GM19035 (cell line): ENCODE data around the gene HPCAL1.

Experiments used
- ATAC-seq: cut with Tn5 transposase; IDR thresholded peaks from one replicate; pipeline ENCODE4 v1.9.1; 2021; ENCODE audit not compliant: unreplicated experiment

HPCAL1 gene

DNA sequence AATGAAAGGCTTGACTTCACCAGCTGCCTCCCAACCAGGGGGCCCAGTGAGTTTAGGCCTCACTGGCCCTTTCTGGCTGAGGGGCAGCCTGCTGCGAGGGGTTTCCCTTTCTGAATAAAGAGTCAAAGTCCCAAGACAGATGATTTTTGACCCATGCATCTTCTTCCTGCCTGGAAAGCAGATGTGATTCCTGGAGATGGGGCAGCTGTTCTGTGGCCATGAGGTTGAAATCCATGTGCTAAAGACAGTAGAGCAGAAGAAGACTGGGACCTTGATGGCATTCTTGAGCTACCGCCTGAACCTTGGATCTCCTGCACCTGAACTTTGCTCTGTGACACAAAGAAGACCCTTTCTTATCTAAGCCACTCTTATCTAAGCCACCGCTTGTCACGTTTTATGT is 19.8 kb downstream of the HPCAL1 start:
- ATAC-seq, result no peak

DNA sequence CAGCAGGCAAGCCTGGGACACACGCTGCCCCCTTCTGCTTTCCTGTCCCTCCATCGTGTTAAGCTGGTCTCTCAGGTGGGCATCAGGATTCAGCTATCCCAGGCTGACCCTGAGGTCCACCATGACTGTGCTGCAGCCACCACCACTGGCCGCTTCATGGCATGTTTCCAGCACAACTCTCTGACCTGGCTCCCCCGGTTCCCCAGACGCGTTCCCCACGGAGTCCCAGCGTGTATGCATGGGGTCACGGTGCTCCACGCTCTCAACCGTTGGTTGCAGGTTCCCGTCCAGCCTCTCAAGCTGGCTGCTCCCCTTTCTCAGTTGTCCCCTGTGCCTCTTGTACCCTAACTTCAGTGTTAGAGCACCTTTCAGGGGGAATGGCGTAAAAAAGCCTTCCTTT is 20.3 kb downstream of the HPCAL1 start:
- ATAC-seq, result no peak

DNA sequence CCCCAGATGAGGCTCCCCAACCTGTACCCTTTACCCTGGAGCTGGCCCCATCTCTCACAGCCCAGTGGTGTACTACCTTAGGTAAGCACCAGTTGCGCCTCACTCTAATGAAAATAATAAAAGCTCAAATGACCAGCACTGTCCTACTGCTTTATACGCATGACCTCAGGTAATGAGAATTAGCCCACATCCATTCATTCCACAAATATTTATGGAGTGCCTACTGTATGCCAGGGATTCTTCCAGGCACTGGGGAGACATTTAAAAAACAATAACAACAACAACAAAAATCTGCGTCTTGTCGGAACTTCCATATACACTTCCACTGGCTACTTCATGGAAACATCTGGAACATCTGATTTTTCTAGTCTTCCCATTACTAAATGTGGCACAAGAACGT is 20.8 kb downstream of the HPCAL1 start:
- no peak for ATAC-seq

DNA sequence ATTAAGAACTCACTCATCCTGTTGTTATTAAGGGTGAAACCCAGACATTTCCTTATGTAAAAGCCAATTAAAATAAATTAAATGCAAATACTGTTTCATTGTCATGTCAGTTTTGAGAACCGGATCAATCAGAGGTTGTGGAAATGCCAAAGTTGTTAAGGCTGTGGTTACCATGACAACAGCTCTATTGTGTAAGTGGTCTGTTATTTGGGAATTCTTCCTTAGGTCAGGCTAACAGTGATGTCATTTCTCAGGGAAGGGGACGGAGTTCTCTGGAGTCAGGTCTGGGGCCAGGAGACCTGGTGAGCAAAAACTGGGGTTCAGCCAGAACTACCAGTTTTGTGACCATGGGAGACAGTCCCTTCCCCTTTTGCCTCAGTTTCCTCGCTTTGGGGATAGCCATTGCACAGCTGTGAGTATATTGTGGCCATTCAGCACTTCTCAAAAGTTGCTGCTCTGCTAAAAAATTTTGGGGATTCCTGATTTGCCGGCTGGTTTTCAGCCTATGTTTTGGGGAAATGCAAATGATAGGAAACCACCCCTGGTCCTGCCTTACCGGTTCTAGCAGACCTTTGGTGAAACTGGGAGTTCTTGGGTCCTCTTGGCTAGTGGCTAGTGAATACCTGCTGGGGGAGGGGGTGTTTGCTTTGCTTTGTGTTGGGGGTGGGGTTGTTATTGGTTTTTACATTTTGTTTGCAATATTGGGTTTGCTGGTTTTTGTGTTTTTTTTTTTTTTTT is 21.6 kb downstream of the HPCAL1 start:
- ATAC-seq, result no peak

- ATAC-seq, result no peak
Observed at GRCh38 chr2:10325278-10326145, 22.8 kb downstream of the HPCAL1 start.

- no peak for ATAC-seq
Observed at GRCh38 chr2:10326151-10326616, 23.5 kb downstream of the HPCAL1 start.

DNA sequence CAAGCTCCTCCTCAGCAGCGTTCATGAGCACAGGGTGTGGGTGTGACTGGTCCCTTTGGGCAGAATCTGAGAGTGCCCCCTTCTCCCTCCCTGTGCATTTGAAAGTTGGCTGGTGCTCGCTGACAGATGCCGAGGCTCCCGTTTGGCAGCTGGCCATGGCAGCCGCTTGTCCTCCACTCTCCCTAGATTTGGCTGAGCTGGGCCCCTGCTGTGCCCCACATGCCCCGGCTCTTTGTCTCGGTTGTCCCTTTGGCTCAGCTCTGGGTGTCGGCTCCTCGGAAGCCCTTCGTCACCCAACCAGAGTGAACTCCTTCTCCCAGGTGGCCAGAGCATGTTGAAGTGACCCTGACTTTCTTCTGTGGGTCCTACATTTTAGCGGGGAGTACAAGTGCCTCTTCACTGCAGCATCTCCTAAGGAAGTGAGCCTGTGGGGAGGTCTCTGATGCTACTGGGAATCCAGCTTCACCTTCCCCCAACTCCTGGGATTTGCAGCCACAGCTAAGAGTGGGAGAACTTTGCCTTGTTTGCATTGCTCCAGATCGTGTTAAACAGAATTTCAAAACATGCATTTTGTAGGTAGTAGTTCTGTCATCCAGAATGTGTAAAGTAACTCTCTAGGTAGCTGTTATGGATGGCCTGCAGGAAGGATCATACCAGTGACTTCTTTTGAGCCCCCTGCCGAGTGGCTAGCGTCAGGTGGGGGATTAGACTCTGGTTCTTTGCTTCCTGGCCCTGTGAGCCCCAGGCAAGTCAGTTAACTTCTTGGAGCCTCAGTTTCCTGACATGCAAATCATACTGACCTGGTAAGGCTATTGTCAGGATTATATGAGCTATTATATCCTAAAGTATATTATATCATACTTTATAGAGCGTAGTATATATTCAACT is 24.2 kb downstream of the HPCAL1 start:
- ATAC-seq, result no peak

- ATAC-seq, result no peak
Observed at GRCh38 chr2:10327896-10328669, 25.4 kb downstream of the HPCAL1 start.

GRCh38 chr2:10328670-10329579 is 26.2 kb downstream of the HPCAL1 start:
- ATAC-seq, result no peak

DNA sequence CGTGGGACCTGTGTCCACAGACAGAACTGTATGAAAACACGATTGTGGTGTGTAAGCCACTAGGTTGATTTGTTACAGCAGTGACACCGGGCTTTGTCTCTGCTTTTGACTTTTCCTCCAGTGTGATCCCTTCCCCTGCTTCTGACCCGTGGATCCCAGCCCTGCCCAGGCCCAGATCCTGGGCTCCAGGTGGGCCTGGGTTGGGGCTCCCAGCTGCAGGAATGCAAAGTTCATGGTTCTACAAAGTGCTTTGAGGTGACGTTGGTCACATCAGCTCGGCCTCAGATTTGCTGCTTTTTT is 26.8 kb downstream of the HPCAL1 start:
- ATAC-seq, result no peak

DNA sequence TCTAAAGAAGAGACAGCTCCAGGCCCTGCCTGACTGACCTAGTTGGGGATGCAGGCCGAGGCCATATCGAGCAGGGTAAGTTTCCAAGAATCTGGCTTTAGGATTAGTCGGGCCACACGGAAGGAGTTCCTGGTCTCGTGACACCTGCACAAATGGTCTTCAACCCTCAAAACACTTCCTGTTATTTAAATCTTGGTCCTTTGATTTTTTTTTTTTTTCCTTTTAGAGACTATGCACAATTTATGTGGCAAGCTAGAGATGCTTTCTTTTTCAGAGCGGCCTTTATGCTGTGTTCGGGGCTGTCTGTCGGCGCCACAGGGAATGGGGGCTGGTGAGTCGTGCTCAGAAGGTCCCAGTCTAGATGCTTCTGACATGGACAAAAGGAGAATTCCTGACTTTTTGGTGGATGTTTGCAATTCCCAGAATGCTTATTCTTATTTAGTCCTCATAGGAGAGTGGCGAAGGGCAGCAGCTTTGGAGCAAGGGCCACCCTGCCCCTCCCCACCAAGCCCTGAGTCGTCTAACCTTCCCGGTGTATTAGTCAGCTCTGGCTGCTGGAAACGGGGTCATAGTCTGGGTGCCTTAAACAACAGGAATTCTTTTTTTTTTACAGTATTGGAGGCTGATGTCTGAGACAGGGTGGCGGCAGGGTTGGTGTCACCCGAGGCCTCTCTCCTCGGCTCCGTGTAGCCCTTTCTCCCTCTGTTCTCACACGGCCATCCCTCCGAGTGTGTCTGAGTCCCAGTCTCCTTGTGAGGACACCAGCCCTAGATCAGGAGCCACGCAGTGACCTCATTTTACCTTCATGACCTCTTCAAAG is 27.4 kb downstream of the HPCAL1 start:
- no peak for ATAC-seq

DNA sequence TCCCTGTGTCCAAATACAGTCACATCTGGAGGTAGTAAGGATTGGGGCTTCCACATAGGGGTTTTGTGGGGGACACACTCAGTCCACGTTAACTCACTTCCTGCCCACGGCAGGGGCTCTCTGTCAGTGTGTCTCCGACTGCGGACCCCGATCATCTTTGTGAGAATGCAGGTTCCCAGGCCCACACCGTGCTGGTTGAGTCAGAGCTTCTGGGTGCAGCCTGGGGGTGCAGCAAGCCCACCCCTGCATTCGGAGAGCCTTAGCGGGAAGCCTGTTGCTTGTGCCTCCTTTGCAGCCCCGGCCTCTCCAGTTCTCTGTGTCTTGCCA is 28.0 kb downstream of the HPCAL1 start:
- no peak for ATAC-seq

GRCh38 chr2:10331027-10331701 is 28.5 kb downstream of the HPCAL1 start:
- ATAC-seq, result peak; percentile 49

DNA sequence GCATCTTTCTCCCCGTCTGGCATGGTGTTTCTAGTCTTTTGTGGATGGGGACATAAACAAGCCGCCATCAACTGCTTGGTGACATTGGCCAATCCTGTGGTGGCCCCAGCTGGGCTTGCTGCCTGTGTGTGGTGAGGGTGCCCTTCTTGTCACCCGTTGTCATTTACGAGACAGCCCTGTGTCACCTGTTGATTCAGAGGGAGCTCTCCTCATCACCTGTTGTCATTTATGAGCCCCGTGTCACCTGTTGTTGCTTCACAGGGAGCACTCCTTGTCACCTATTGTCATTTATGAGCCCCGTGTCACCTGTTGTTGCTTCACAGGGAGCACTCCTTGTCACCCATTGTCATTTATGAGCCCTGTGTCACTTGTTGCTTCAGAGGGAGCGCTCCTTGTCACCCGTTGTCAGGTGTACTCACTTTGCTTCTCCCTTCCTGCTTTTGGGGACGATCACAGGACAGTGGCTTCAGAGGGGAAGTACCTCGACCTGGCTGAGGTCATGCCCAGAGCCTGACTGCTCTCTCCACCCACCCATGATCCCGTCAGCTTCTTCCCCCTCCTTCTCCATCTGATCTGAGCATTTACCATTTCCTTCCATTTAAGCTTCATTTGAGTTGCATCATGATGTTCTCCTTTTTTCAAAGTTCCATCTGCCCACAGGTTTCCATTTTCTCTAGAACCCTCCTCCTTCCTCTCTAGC is 29.1 kb downstream of the HPCAL1 start:
- peak; percentile 71 for ATAC-seq

DNA sequence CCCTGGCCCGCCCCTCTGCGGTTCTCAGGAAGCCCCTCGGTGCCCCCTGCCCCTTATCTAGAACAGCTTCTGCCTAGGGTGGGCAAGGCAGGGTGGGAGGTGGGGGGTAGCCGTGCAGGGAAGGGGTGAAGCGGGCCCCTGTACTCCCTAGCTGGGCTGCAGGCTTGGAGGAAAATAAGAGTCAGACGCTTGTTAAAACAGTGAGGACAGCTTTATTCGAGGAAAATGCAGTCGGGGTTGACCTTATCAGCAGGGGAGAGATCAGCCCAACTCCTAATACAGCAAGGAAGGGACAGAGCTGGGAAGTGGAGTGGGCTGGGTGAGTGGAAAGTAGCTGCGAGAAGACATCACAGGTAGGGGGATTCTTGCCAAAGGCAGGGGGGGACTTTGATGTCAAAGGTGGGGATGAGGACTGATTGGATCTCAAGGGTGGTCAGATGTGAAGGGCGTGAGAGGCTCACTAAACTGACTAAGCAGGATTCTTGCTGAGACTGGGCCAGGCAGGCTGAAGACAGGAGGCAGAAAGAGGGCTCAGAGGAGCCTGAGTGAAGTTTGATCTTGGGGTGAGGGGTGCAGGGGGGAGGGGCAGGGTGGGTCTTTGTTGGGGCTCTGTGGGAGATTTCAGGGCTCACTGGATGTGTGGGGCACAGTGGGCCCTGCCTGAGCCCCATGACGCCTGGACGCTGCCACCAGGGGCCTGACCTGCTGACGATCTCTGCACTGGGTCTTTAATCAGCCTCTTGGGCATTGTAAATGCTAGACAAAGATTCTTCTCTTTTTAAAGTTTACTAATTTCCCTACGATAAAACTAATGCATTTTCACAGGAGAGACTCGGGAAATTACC is 29.9 kb downstream of the HPCAL1 start:
- no peak for ATAC-seq

- no peak for ATAC-seq
Observed at GRCh38 chr2:10333247-10333613, 30.5 kb downstream of the HPCAL1 start.

DNA sequence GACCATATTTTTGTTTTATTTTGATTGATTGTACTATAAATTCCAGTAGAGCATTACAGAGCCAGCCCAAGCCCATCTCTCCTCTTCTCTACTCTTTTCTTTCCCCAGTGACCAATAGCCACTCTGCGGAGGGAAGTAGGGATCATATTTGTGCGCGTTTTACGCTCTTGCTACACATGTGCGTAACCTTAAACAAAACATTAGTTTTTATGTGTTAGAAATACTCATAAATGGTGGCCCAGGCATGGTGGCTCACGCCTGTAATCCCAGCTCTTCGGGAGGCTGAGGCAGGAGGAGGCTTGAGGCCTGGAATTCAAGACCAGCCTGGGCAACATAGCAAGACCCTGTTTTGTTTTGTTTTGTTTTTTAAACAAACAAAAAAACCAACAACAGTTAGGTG is 31.3 kb downstream of the HPCAL1 start:
- ATAC-seq, result no peak
